Ishikawa (cell line): Measurements from ENCODE around the gene SYNM.

Source experiments
- CEBPB ChIP-seq: IDR thresholded peaks from 2 replicates; pipeline ENCODE4 v1.6.1; 2012
- CREB1 ChIP-seq: IDR thresholded peaks from 2 replicates; pipeline ENCODE4 v1.6.1; 2012; ENCODE audit warnings: low read depth
- EGR1 ChIP-seq: IDR thresholded peaks from 2 replicates; pipeline ENCODE4 v1.6.1; 2012
- EP300 ChIP-seq: IDR thresholded peaks from 2 replicates; pipeline ENCODE4 v1.6.1; 2012; ENCODE audit warnings: borderline replicate concordance
- FOXM1 ChIP-seq: IDR thresholded peaks from 2 replicates; pipeline ENCODE4 v1.6.1; 2012; ENCODE audit warnings: low read depth, borderline replicate concordance
- NFIC ChIP-seq: IDR thresholded peaks from 2 replicates; pipeline ENCODE4 v1.6.1; 2012
- RAD21 ChIP-seq: IDR thresholded peaks from 2 replicates; pipeline ENCODE4 v1.6.1; 2012; ENCODE audit warnings: low read depth
- TAF1 ChIP-seq: IDR thresholded peaks from 2 replicates; pipeline ENCODE4 v1.6.1; 2012; ENCODE audit warnings: low read depth, mild to moderate bottlenecking
- TCF12 ChIP-seq: IDR thresholded peaks from 2 replicates; pipeline ENCODE4 v1.6.1; 2012; ENCODE audit warnings: low read depth
- TEAD4 ChIP-seq: IDR thresholded peaks from 2 replicates; pipeline ENCODE4 v1.6.1; 2012
- YY1 ChIP-seq: IDR thresholded peaks from 2 replicates; pipeline ENCODE4 v1.6.1; 2012; ENCODE audit warnings: low read depth
- ZBTB7A ChIP-seq: IDR thresholded peaks from 2 replicates; pipeline ENCODE4 v1.6.1; 2012; ENCODE audit warnings: low read depth
- TF ChIP-seq, protein P1 (sequence below): IDR thresholded peaks from 2 replicates; pipeline ENCODE4 v1.6.1; 2012; ENCODE audit warnings: low read depth, mild to moderate bottlenecking
- TF ChIP-seq, protein P2 (sequence below): IDR thresholded peaks from 2 replicates; pipeline ENCODE4 v1.6.1; 2012
- TF ChIP-seq, protein P3 (sequence below): IDR thresholded peaks from 2 replicates; pipeline ENCODE4 v1.6.1; 2012

Gene SYNM

DNA sequence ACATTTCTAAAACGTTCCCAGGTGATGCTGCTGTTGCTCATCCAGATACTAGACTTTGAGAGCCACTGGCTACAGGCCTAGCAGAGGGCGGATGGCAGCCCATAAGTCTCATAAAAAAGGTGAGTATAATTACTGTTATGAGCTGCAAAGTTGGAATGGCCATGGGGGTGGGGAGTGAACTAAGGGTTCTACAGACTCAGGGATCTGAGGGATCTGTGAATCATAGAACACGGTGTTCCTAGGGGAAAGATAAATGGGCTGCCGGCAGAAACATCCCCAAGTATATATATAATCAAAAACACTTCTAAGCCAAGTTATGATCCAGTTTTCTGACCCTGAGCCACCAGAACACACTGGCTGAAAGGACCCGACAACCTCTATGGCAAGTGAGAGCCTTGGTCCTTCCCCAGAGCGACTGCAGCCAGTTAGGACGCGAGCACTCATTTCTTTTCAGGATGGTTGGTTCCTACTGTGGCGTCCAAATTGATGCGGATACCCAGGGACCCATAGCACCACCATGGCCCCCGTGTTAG lies 7.9 kb upstream of the SYNM start:
- no peak for TF ChIP-seq NFIC
- no peak for TF ChIP-seq TCF12
- TF ChIP-seq, protein P1, sequence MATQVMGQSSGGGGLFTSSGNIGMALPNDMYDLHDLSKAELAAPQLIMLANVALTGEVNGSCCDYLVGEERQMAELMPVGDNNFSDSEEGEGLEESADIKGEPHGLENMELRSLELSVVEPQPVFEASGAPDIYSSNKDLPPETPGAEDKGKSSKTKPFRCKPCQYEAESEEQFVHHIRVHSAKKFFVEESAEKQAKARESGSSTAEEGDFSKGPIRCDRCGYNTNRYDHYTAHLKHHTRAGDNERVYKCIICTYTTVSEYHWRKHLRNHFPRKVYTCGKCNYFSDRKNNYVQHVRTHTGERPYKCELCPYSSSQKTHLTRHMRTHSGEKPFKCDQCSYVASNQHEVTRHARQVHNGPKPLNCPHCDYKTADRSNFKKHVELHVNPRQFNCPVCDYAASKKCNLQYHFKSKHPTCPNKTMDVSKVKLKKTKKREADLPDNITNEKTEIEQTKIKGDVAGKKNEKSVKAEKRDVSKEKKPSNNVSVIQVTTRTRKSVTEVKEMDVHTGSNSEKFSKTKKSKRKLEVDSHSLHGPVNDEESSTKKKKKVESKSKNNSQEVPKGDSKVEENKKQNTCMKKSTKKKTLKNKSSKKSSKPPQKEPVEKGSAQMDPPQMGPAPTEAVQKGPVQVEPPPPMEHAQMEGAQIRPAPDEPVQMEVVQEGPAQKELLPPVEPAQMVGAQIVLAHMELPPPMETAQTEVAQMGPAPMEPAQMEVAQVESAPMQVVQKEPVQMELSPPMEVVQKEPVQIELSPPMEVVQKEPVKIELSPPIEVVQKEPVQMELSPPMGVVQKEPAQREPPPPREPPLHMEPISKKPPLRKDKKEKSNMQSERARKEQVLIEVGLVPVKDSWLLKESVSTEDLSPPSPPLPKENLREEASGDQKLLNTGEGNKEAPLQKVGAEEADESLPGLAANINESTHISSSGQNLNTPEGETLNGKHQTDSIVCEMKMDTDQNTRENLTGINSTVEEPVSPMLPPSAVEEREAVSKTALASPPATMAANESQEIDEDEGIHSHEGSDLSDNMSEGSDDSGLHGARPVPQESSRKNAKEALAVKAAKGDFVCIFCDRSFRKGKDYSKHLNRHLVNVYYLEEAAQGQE, result no peak
- no peak for TF ChIP-seq EP300
- TF ChIP-seq TAF1, result no peak
- TF ChIP-seq RAD21, result no peak
- TF ChIP-seq, protein P2, sequence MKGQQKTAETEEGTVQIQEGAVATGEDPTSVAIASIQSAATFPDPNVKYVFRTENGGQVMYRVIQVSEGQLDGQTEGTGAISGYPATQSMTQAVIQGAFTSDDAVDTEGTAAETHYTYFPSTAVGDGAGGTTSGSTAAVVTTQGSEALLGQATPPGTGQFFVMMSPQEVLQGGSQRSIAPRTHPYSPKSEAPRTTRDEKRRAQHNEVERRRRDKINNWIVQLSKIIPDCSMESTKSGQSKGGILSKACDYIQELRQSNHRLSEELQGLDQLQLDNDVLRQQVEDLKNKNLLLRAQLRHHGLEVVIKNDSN, result no peak
- TF ChIP-seq FOXM1, result no peak
- TF ChIP-seq EGR1, result no peak
- TF ChIP-seq CEBPB, result no peak
- no peak for TF ChIP-seq TEAD4
- TF ChIP-seq, protein P3, sequence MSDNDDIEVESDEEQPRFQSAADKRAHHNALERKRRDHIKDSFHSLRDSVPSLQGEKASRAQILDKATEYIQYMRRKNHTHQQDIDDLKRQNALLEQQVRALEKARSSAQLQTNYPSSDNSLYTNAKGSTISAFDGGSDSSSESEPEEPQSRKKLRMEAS, result no peak
- TF ChIP-seq ZBTB7A, result no peak
- TF ChIP-seq CREB1, result no peak

DNA sequence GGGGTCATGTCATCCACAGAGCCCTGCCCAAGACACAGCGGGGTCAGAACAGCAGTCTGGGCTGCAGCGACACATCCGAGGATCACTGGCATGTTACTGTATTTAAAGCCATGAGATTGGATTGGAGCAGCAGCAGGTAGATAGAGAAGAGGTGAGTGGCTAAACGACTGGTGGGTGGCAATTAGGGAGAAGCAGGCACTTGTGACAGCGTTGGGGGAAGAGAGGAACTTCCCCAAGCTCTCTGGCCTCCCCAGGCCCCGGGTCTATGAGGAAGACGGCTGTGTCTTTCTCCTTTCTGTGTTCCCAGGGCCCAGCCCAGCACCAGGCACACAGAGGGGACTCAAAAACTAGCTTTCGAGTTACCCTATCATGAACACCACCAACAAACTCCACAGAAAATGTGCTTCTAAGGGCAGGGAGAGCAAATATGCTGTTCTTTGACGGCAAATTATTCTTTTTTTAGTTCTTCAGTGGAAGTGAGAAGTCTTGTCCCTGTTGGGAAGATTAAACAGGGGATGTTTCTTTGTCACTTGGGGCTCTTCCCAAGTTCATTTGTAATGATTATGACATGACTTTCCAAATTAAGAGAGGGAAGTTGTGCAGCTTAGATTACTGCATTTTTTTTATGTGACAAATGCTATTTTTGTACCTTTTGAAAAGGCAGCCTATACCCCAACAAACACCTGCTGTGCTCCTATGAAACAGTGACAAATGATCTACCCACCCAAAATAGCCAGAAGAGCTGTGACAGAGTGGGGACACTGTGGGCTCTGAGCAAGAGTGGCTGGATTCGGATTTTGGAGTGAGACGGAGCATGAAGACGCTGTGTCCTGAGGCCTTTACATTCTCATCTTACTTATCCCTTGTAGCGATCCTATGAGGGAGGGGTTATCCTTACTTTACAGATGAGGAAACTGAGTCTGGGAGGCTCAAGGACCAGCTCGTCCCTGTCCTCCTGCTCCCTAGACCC lies 7.2 kb upstream of the SYNM start:
- TF ChIP-seq CREB1 (no peak), TEAD4 (no peak), NFIC (no peak), TCF12 (no peak), RAD21 (no peak), ZBTB7A (no peak), YY1 (no peak), EGR1 (no peak), CEBPB (no peak), TAF1 (no peak), FOXM1 (no peak), EP300 (no peak)
- TF ChIP-seq, protein P2, result no peak
- TF ChIP-seq, protein P1, result no peak
- TF ChIP-seq, protein P3, result no peak

DNA sequence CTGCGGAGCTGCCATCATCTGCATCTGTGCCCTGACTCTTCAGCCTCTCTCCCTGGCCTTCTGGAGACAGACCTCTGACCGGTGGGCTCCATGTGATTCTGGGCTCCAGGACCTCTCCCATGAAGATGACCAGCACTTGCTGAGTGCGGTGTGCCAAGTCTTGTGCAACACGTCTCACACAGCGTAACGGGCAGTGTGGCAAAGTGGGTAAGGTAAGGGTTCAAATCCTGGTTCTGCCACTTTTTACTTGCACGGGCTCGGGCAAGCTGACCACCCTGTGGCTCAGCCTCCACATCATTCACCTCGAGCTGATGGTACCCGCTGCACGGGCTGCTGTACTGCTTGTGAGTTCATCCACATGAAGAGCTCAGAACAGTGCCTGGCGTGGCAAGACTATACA lies 6.5 kb upstream of the SYNM start:
- TF ChIP-seq TCF12 (no peak), EGR1 (no peak), YY1 (no peak), CREB1 (no peak), TEAD4 (no peak)
- TF ChIP-seq, protein P2, result no peak
- TF ChIP-seq, protein P3, result no peak

DNA sequence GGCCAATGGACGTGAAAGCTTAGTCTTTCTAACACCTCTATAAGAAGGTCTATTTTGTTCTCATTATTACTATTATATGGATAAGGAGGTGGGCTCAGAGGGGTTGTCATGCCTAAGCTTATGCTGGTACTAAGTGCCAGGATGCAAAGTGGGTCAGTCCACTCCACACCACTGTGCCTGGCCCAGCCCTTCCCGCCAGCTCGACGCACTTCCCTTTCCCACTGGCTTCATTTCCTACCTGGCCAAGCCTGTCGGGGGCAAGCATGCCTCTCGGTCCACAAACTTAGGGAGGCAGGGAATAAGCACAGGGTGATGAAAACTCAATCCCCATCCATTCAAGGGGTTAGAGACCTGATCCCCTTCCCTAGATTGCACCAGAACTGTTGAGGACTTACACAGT lies 5.9 kb upstream of the SYNM start:
- TF ChIP-seq, protein P1, result no peak
- TF ChIP-seq EGR1, result no peak
- TF ChIP-seq EP300, result no peak
- no peak for TF ChIP-seq YY1
- no peak for TF ChIP-seq FOXM1
- TF ChIP-seq TEAD4, result no peak
- no peak for TF ChIP-seq TCF12
- TF ChIP-seq ZBTB7A, result no peak
- TF ChIP-seq, protein P2, result no peak
- no peak for TF ChIP-seq TAF1
- no peak for TF ChIP-seq CEBPB
- TF ChIP-seq NFIC, result no peak
